Muscle of arm (tissue), 12 donors: Measurements from ENCODE around the gene SCGB1C2. TPM values are rescaled to one million over a fixed set of nuclear protein-coding genes. Genes with fewer than 3 reads are reported as not detected.

Experiments used
- DNase-seq: peaks from one replicate; pipeline ENCODE4 v3.0.0-alpha.2; 2013
- polyA plus RNA-seq, 12 donors: library from polyadenylated mRNA; unstranded; fragments of 120-200 nt; gene quantifications; one replicate each; pipeline ENCODE4 v1.2.1, GENCODE V29; 2013; ENCODE audit not compliant: insufficient read length in 12 of 12

The SCGB1C2 gene
- polyA plus RNA-seq, 12 donors = not detected

DNA sequence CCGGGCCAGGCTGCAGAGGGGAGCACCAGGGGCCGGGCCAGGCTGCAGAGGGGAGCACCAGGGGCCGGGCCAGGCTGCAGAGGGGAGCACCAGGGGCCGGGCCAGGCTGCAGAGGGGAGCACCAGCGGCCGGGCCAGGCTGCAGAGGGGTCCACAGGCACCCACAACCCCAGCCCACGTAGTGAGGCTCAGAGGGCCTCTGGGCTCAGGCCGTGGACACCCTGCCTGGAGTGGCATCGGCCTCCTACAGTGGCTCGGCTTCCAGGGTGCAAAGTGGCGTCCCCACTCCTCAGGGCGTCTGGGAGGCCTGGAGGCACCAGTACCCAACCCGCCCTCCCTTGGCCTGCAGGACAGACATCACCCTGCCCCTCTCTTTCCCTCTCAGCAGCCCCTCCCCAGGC, 34.5 kb downstream of the SCGB1C2 start:
- no peak for DNase-seq

DNA sequence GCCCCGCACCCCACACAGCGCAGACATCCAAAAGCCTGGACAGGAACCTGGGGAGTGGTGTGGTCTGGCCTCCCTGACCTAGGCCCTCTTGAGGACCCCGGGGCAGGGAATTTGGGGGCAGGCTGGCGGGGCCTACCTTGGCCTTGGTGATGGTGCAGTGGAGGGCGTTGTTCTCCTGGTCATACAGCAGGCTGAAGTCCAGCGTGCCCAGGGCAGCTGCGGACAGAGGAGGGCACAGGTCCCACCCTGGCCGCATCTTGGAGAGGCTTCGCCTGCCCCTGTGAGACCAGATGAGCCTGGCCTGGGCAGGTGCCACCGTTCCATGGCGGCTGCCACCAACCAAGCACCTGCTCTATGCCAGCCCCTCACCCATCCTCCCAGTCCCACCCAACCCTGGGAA, 35.0 kb downstream of the SCGB1C2 start:
- DNase-seq = no peak

DNA sequence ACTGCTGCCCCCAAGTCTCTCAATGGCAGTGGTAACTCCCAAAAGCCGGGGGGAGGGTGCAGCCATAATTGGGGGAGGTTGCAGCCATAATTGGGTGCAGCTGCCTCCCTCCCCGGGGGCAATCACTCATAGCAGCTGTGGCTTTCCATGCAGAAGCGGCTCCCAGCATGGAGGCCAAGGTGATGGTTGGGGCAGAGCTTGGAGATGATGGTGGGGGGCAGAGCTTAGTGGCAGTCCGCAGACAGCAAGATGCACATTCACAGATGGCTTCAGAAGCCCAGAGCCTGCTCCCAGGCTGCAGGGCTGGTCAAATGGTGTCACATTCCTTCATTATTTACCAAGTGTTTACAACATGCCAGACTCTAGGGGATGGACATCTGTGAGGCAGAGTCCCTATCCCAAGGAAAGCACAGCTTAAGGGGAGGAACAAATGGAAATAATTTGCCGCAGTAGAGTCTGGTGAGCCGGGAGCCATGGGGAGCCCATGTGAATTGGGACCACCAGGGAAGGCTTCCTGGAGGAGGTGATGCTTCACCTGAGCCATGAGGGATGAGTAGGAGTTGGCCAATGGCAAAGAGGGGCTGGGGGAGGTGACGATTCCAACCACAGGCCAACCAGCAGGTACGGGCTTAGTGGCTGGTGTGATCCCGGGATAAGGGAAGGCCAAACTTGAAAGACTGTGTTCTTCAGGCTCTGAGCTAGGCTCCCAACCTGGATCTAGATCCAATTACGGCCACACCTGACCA, 36.0 kb downstream of the SCGB1C2 start:
- DNase-seq = no peak

DNA sequence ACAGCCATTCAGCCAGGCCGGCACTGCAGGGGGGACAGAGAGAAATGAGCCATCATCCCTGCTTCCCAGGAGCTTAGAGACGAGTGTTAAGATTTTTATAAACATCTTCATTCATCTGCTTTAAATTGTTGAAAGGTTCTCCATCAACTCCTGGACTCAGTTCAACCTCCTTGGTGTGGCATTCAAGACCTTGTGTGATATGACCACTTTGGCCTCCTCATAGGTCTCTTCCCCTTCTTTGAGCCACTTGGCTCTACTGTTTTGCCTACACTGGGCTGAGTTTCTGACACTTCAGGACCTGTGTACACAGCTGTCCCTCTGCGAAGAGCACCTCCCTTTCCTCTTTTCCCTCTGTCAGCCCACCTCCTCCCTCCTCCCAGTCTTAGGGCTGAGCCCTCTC, 39.8 kb downstream of the SCGB1C2 start:
- no peak for DNase-seq

DNA sequence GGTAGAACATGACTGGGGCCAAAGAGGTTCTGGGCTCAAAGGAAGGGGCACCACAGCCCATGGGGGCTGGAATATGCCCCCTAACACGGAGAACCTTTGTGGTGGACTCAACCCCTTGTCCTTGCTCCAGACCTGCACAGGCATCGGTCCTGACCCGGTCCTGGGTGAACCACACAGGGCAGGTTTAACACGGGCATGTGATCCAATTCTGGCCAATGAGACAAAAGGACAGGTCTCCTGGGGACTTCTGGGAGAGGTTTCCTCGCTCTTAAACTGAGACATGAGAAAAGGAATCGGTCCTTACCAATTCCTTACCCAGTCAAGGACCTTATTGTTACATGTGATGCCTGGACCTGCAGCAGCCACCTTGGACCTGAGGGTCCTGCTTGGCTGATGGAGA, 40.4 kb downstream of the SCGB1C2 start:
- no peak for DNase-seq

DNA sequence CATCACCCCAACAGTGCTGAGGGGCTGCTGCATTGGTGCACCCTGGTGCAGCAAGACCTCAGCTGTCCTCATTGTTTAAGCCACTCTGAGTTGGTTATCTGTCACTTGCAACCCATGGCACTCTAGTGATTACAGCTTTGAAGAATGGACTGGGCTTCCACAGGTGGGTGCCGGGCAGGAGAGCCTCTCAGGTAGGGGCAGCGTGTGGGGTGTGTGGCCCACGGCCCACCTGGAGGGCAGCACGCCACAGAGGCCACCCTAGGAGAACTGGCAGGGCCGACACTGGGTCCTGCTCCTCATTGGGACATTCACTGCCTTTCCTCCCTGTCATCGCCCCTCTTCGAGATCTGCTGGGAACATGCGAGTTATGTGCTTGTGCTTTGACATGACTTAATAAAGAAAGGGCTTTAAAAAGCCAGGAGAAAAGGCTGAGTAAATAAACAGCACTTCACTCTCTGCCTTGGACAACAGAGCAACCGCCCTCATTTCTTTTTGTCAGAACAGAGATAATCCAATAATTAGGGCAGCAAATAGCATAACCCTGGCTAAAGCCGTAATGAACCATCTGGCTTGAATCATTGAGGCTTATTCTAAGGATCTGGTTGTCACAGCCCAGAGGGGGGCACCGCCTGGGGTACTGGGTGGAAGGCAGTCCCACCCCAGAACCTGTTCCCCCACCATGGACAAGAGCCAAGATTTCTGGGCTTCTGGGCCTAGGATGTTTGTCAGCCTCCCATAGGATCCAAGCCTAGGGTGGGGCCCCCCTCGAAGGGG, 41.1 kb downstream of the SCGB1C2 start:
- no peak for DNase-seq

DNA sequence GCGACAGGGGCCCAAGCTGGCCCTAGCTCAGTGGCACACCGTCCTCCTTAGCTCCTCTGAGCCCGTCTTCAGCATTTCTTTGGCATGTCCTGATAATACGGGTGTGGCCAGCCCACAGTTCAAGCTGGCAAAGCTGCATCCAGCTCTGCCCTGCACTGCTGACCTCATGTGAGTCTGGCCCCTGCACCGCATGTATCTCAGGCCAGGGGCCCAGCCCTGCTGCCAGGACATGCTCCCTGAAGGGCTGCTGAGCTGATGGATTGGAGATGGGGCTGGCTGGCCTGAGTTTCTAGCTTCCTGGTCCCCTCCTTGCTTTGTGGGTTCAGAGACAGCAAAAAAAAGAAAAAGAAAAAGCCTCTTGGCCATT, 41.7 kb downstream of the SCGB1C2 start:
- DNase-seq = no peak

DNA sequence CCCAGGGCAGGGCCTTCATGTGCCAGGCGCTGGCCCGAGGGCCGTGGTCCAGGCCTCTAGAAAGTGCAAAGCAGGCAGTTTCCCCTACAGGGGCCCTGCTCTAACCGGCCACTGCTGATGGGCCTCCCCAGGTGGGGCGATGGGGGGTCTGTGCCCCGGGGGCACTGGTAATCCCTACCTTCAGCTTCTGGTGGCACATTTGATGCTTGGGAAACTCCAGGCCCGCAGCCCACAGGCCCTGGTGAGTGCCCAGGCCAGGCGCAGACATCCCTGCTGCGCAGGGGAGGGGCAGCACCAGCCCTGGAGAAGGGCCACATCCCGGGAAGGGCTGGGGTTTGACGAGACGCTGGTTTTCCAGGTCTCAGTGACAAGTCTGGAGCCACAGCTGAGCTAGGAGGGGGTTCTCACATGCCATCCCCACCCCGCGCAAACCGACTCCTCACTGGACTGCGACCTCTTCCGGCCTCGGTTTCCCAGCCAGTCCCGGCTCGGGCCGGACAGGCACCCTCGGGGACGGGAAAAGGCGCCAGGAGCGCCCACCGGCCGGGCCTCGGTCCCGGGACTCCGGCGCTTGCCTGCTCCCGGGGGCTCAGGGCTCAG, 42.5 kb downstream of the SCGB1C2 start:
- no peak for DNase-seq

DNA sequence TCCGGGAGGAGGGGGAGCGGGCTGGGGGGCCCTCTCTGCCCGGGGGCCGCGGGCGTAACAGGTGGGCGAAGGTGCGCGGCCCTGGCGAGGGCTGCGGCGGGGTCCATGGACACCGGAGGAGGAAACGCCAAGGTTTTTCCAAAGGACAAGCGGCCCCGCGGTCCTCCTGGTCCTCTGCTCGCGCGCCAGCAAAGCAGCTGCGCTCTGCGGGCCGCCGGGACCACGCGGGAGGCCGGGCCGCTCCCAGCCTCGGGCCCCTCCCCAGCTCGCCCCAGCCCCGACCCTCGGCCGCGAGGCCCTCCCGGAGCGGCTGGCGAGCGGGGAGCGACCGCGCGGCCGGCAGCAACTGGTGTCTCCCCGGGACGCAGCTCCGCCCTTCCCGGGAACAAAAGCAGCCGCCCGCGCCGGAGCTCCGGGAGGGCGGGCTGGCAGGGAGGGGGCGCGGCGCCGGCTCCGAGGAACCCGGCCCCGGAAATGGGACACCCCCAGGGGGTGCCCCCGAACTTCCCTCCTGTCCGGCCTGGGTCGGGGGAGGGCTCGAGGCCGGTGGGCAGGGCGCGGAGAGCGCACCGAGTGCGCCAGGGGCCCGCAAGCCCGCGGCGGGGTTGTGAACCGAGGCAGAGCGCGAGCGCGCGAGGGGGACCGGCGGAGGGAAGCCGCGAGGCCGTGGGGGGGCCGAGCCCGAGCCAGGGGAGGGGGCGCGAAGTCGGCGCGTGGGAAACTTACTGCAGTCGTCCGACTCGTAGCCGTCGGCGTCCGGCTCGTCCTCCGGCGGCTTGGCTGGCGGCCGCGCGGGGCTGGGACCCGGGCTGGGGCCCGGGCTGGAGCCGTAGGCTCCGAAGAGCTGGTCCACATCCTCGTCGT, 43.2 kb downstream of the SCGB1C2 start:
- DNase-seq = no peak

DNA sequence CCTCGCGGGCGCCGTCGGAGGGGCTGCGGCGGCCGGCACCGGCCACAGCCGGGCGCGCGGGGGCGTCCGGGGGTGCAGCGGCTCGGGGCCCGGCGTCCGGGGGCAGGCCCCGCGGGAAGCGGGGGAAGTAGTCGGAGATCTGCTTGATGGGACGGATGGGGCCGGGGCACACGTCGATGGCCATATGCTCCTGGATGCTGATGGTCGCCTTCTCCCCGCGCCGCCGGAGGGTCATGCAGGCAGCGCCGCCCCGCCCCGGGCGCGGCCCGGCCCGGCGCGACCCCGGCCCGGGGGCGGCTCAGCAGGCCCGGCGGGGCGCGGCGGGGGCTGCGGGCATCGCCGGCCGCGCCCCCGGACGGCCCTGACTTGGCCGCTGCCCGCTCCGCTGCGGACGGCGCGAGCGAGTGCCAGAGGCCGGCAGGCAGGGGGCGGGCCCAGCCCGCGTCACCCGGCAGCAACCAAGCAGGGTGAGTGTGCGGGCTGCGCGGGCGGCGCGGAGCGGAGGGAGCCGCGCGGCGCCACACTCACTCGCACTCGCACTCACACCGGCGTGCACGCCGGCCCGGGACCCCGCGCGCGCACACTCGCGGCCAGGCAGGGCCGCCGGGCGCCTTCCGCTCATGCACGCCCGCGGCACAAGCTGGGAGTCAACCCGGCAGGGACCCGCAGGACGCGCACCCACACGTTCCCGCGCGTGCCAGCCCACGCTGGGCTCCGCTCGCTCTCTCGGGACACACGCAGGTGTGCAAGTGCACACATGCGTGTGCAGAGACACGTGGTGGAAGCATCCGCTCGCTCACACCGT, 44.1 kb downstream of the SCGB1C2 start, which contains the start of gene DOC2B:
Gene DOC2B, minus strand, starts transcription at position 406 of the 805 bp plus-strand sequence. Its CDS starts 171 bp downstream, at position 235.
- DNase-seq = no peak

DNA sequence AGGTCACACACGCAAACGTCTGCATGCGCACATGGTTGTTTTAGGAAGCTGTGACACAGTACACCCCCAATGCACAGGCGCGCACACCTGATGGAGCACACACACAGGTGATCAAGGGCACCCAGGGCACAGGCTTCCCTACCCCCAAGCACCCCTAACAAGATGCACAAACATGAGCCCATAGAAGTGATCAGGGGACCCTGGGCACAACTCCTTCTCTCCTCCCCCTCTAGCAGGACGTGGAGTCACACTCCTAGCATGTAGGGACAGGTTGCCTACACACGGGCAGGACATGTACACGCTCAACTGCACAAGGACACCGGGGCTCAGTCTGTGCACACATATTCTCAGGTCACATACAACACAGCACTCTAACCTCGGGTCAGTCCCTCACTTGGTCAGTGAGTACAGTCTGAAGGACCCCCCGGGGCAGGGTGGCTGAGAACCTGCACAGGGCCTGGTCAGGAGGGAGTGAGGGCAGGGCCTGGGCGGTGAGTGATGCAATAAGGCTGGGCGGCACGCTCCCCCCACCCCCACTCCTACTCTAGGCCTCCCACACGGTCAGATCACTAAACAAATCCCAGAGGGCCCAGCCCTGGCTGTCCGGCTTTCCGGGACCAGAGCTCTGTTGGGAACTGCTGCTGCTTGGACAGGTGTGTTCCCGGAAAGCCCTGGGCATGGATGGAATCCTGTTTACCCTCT, 44.8 kb downstream of the SCGB1C2 start:
- DNase-seq = no peak

DNA sequence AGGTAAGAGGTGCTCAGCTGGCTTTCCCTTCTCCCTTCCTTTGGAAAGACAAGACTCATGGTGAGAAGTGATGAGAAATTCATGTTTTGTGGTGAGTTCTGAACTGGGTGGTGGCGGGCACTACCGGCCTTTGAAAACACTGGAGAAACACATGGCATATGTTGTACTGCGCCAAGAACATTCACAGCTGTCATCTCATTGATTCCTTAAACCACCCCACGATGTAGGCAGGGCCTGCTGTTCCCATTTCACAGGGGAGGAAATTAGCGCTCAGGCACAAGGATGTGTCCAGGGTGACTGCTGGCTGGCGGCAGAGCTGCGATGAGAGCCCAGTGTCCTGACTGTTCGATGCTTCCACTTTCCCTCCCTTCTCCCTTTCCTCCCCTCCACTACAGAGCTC, 45.7 kb downstream of the SCGB1C2 start:
- no peak for DNase-seq

DNA sequence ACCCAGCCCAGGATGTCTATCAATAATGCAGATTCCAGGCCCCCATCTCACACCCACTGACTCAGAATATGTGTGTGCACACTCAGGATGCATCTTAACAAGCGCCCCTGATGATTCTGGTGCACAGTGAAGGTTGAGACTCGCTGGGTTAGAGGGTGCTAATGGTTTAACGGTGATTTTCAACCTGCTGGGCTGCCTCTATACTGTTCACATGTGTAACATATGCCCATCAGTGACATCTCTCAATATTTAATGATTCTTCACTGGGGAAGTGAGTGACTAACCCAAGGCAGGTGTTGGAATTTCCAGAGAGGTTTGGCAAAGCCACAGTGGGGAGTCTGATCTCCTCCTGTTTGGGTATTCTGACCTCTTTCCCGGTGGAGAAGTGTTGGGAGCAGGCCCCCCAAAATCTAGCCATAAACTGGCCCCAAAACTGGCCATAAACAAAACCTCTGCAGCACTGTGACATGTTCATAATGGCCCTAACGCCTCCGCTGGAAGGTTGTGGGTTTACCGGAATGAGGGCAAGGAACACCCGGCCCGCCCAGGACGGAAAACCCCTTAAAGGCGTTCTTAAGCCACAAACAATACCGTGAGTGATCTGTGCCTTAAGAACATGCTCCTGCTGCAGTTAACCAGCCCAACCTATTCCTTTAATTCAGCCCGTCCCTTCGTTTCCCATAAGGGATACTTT, 48.2 kb downstream of the SCGB1C2 start:
- DNase-seq = no peak

DNA sequence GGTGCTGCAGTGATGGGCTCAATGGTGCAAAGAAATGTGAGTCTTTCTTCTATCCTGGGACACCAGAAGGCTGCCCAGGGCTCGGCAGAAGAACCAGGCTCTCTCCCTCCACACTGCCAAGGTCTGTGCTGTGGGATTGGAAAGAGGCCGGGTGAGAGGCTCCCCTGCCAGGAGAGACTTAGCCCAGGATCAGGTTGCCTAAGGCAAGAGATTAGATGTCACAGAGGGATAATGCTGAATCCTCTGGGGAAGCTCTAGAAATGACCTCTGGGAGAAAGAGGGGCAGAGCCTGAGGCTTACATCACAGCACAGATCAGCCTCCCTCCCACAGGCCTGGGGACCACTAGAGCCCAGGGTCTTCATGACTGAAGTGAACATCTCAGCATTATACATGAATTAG, 49.8 kb downstream of the SCGB1C2 start:
- no peak for DNase-seq

Other genes starting within 250 kb of the SCGB1C2 start
- 1 to 10 TPM in 11 of 12 donors, not detected in 1; 3.5 to 8.3 (median 4.7) TPM for gene DOC2B, start 44.1 kb downstream of the SCGB1C2 start, polyA plus RNA-seq
- gene RPH3AL, start 215.2 kb downstream of the SCGB1C2 start, polyA plus RNA-seq = 10 to 100 TPM in 1 of 12 donors, 1 to 10 TPM in 10, not detected in 1; 2.5 to 16.6 (median 4.4) TPM